ENCODE measurements around the gene FIP1L1.

FIP1L1 gene

GRCh38 chr4:53507058-53507457 lies 129.6 kb downstream of the FIP1L1 start:
- DNase-seq, result no peak

GRCh38 chr4:53507671-53508286 lies 130.3 kb downstream of the FIP1L1 start:
- DNase-seq, result no peak

GRCh38 chr4:53508446-53508845 lies 131.0 kb downstream of the FIP1L1 start:
- DNase-seq, result no peak

- no peak for DNase-seq
Observed at GRCh38 chr4:53510321-53510720, 132.9 kb downstream of the FIP1L1 start.
